Karpas-422 (cell line): ENCODE measurements around the gene NUCKS1. TPM values are rescaled to one million over a fixed set of nuclear protein-coding genes. Genes with fewer than 3 reads are reported as not detected.

ENCODE experiments used
- DNase-seq: peaks from one replicate; pipeline ENCODE4 v3.0.0-alpha.2; 2015
- H2AFZ ChIP-seq: fragments of 200-600 bp; sonication (generic); 2 replicates; pipeline ENCODE4 v1.6.1; 2014; ENCODE audit warnings: antibody characterized with exemption, low read length, mixed read lengths
- H3K27ac ChIP-seq: fragments of 200-600 bp; sonication (generic); 2 replicates; pipeline ENCODE4 v1.5.1; 2014; ENCODE audit warnings: mild to moderate bottlenecking, low read length, moderate library complexity
- H3K27me3 ChIP-seq: fragments of 200-600 bp; sonication (generic); 2 replicates; pipeline ENCODE4 v1.6.1; 2014; ENCODE audit warnings: low read length, mixed read lengths
- H3K36me3 ChIP-seq: fragments of 200-600 bp; sonication (generic); 2 replicates; pipeline ENCODE4 v1.6.1; 2014; ENCODE audit warnings: low read length, mixed read lengths; ENCODE audit not compliant: insufficient read depth
- H3K4me1 ChIP-seq: fragments of 200-600 bp; sonication (generic); 2 replicates; pipeline ENCODE4 v1.6.1; 2014; ENCODE audit warnings: mild to moderate bottlenecking, low read length, mixed read lengths
- H3K4me2 ChIP-seq: fragments of 200-600 bp; sonication (generic); 2 replicates; pipeline ENCODE4 v1.6.1; 2014; ENCODE audit warnings: low read length, low read depth, mild to moderate bottlenecking; ENCODE audit not compliant: poor library complexity, severe bottlenecking
- H3K4me3 ChIP-seq: fragments of 200-600 bp; sonication (generic); 2 replicates; pipeline ENCODE4 v1.5.1; 2014; ENCODE audit warnings: mild to moderate bottlenecking, antibody characterized with exemption, low read length, mixed read lengths
- H3K79me2 ChIP-seq: fragments of 200-600 bp; sonication (generic); 2 replicates; pipeline ENCODE4 v1.6.1; 2014; ENCODE audit warnings: mild to moderate bottlenecking, low read length, mixed read lengths
- H3K9ac ChIP-seq: fragments of 200-600 bp; sonication (generic); 2 replicates; pipeline ENCODE4 v1.6.0; 2014; ENCODE audit warnings: low read length
- H3K9me2 ChIP-seq: fragments of 200-600 bp; sonication (generic), shearing (Covaris generic); replicated peaks from 2 replicates; pipeline ENCODE4 v1.6.0; 2014; ENCODE audit warnings: mild to moderate bottlenecking, low read length, moderate library complexity; ENCODE audit not compliant: insufficient read depth
- H3K9me3 ChIP-seq: fragments of 300-700, 200-600 bp; sonication (generic); 2 replicates; pipeline ENCODE4 v1.6.1; 2014; ENCODE audit warnings: low read length, mixed read lengths
- H4K20me1 ChIP-seq: fragments of 200-600 bp; sonication (generic); 2 replicates; pipeline ENCODE4 v1.6.1; 2014; ENCODE audit warnings: mild to moderate bottlenecking, antibody characterized with exemption, low read length, low read depth; ENCODE audit not compliant: insufficient read depth
- total RNA-seq: library from RNA; depleted of rRNA; stranded (reverse); fragments of >200 nt; shearing (Covaris generic); gene quantifications from 2 replicates; pipeline ENCODE4 v1.2.3, GENCODE V29; 2014; ENCODE audit warnings: low replicate concordance

NUCKS1 gene
- total RNA-seq, 1 experiment from 2014 or later: 56.9 TPM

DNA sequence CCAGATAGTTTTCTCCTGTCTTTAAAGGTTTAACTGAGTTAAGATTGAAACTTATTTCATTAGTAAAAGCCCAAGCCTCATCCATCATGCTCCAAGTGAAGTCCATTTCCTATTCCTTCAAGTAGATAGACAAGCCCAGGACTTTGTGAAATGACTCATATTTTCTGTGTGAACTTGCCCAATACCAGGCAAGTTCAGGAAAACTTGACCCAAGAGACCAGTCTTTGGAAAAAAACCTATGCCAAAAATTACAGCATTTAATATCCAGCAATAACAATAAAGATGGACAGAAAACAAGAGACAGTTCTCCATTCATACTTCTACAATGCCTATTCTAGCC lies 25.7 kb upstream of the NUCKS1 start:
- Histone ChIP-seq H3K4me1 (peaks cover 12% of the 10 kb centered on the region), H2AFZ (peak overlapping the region; percentile 95; the same call in 1 of the 2 replicates), H3K4me2 (peak overlapping the region; percentile 88), H3K27me3 (no peaks in the 10 kb centered on the region), H3K79me2 (no peaks in the 10 kb centered on the region), H3K9me3 (no peaks in the 10 kb centered on the region), H3K9ac (no peak overlapping the region), H4K20me1 (no peaks in the 10 kb centered on the region), H3K4me3 (peak overlapping the region; percentile 81; the same call in 1 of the 2 replicates), H3K9me2 (no peaks in the 10 kb centered on the region), H3K36me3 (no peaks in the 10 kb centered on the region), H3K27ac (no peak overlapping the region)
- DNase-seq: no peak

DNA sequence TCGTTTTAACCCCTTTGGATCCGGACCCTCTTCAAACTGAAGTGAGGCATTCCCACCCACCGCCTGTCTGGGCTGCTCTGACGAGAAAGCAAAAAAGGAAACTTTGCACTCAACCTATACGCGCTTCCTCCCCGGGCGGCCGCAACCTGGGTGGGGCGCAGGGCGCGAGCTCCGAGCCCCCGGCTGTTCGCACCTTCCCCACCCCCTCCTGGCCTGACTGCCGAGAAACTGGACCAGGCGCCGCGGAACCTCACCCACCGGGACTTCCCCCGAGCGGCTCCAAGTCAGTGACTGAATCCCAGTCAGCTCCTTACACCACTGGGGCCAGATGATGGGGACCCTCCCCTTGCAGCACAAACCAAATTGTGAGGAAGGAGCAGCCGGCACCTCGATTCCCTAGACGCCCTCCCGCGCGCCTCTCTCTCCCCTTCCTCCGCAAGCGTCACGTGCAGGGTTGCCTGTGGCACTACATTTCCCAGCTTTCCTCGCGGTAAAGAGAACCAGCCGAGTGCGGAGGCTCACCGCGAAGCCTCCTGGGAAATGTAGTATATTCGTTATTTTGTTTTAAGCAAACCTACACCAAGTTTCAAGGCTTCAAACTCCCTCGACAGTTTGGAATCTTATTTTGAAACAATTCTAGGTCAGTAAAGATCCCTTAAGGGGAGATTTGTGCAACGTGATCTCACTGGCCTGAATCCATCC lies 25.2 kb upstream of the NUCKS1 start, which contains the start of gene RAB29:
RAB29 (minus strand) TSS at position 468 of the 702 bp plus-strand sequence. CDS start 526 bp downstream, outside the sequence.
- Histone ChIP-seq H3K4me3 (peak within 1 kb of the TSS; percentile 81), H3K9me2 (no peaks in the 10 kb centered on the region), H3K36me3 (no peaks in the 10 kb centered on the region), H3K9me3 (no peaks in the 10 kb centered on the region), H4K20me1 (no peaks in the 10 kb centered on the region), H3K27ac (no peak within 1 kb of the TSS), H2AFZ (peak within 1 kb of the TSS; percentile 95), H3K4me2 (peak within 1 kb of the TSS; percentile 88), H3K4me1 (peaks cover 12% of the 10 kb centered on the region), H3K9ac (peak within 1 kb of the TSS; percentile 74), H3K27me3 (no peaks in the 10 kb centered on the region), H3K79me2 (no peaks in the 10 kb centered on the region)
- DNase-seq: peak; percentile 92

DNA sequence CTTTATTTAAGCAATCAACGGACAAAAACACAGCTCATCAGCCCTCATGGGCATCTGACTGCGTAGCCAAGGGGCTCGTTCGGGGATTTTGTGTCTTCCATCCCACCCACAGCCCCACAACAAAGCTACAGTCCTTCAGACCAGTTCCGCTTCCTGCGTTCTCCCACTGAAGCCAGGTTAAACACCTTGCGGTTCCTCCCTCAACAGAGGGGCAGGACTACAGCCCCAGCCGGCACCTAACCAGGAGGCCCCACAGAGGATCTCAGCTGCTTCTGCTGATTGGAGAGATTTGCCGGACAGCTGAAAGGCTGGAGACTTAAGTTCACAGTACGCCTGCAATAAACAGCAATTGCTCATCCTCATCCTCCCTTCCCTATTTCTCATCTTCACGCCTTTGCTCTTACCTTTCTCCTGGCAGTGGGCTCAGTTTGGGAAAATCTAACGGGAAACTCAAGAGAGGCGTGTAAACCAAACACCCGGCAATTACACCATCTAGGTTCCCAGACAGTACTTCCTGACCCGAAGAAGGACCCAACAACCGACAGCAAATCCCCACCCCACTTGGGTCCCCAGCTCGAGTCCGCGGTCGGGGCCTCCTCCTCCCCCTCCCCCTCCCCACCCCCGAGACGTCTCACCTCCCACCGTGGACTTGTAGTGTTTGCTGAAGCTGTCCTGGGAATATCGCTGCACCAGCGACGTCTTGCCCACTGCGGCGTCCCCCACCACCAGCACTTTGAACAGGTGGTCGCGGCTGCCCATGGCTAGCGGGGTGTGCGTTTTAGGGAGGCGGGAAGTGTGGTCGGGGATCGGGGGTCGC lies 24.4 kb upstream of the NUCKS1 start:
- Histone ChIP-seq H3K9ac (peak overlapping the region; percentile 74), H3K9me3 (no peaks in the 10 kb centered on the region), H3K4me3 (peak overlapping the region; percentile 81), H4K20me1 (no peaks in the 10 kb centered on the region), H3K4me1 (peaks cover 12% of the 10 kb centered on the region), H2AFZ (peak overlapping the region; percentile 95), H3K27ac (no peak overlapping the region), H3K9me2 (no peaks in the 10 kb centered on the region), H3K79me2 (no peaks in the 10 kb centered on the region), H3K36me3 (no peaks in the 10 kb centered on the region), H3K27me3 (no peaks in the 10 kb centered on the region), H3K4me2 (peak overlapping the region; percentile 88)
- DNase-seq: no peak

DNA sequence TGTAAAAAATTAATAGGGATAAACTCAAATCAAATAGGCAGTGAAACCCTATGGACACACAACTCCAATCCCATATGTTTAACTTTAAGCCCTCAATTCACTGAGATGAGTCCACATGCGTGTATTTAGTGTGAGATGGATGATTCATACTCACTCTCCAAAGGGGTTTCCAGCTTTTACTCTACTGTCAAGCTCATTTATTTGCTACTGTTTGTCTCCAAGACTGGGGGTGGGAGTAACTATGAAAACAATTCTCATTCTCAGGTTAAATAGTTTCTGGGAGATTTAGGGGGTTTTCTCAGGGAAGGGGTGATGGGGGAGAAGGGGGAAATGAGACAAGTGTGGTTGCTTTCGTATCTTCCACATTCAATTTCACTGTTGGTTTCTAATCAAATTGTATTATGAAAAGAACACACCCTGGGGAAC lies 22.6 kb upstream of the NUCKS1 start:
- Histone ChIP-seq H3K27ac (no peak overlapping the region), H3K79me2 (no peaks in the 10 kb centered on the region), H3K27me3 (no peaks in the 10 kb centered on the region), H3K9ac (no peak overlapping the region), H3K4me2 (no peak overlapping the region), H3K36me3 (no peaks in the 10 kb centered on the region), H3K4me1 (peaks cover 12% of the 10 kb centered on the region), H4K20me1 (no peaks in the 10 kb centered on the region), H3K9me3 (no peaks in the 10 kb centered on the region), H3K9me2 (no peaks in the 10 kb centered on the region), H3K4me3 (no peak overlapping the region), H2AFZ (no peak overlapping the region)
- no peak for DNase-seq

DNA sequence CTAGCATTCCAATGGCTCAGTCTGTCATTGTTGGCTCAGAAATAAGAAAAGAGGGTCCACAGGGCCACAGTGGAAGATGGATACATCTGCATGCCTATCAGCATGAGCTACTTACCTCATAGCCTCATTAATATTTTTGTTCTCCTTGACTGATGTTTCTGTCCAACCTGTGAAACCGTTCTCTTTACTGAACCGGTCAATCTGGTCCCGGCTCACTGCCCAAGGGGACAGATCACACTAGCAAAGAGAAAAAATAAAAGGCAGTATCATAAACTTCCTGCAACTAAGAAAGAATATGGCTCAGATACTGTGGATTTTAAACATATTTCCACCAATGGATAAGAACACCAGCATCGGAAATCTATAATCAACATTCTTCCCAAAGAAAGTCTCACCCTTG lies 20.6 kb upstream of the NUCKS1 start:
- H3K36me3 ChIP-seq: no peaks in the 10 kb centered on the region
- DNase-seq: no peak
- H3K9me2 ChIP-seq: no peaks in the 10 kb centered on the region
- H3K4me2 ChIP-seq: no peak overlapping the region
- H3K79me2 ChIP-seq: no peaks in the 10 kb centered on the region
- H3K9ac ChIP-seq: no peak overlapping the region
- no peak overlapping the region for H2AFZ ChIP-seq
- H4K20me1 ChIP-seq: no peaks in the 10 kb centered on the region
- H3K27me3 ChIP-seq: no peaks in the 10 kb centered on the region
- no peaks in the 10 kb centered on the region for H3K9me3 ChIP-seq
- peaks cover 11% of the 10 kb centered on the region for H3K4me1 ChIP-seq
- no peak overlapping the region for H3K4me3 ChIP-seq
- H3K27ac ChIP-seq: no peak overlapping the region

DNA sequence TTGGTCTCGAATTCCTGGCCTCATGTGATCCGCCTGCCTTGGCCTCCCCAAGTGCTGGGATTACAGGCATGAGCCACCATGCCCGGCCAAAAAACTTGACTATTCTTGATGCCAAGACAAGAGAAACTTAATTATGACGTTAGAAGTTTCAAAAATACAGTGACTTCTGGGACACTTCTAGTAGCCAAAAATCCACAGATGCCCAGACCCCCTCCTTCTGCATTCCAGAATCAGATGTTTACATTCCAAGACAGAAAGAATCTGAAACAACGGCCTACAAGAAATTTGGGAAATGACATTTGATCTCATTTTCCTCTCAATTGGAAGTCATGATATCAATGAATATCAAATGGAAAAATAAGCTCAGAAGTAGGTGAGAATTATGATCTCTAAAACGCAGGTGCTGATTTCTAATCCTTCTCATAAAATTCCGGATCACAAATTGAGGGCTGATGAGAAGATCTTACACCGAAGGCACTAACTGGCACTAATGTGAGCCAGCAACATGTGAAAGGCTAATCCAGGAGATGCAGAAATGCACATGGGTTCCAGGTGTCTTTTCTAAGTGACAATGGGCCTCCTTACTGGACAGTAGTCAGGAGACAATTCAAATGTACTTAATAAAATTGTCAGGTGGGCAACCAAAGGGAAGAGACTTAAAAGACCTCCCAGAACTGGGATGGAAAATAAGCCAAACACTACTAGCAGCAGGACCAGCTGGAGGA lies 19.8 kb upstream of the NUCKS1 start:
- Histone ChIP-seq H3K4me2 (no peak overlapping the region), H2AFZ (no peak overlapping the region), H3K9ac (no peak overlapping the region), H3K4me3 (no peak overlapping the region), H3K27ac (no peak overlapping the region), H3K79me2 (no peaks in the 10 kb centered on the region), H3K27me3 (no peaks in the 10 kb centered on the region), H3K9me3 (no peaks in the 10 kb centered on the region), H3K4me1 (peaks cover 5% of the 10 kb centered on the region), H3K36me3 (no peaks in the 10 kb centered on the region), H4K20me1 (no peaks in the 10 kb centered on the region), H3K9me2 (no peaks in the 10 kb centered on the region)
- no peak for DNase-seq

DNA sequence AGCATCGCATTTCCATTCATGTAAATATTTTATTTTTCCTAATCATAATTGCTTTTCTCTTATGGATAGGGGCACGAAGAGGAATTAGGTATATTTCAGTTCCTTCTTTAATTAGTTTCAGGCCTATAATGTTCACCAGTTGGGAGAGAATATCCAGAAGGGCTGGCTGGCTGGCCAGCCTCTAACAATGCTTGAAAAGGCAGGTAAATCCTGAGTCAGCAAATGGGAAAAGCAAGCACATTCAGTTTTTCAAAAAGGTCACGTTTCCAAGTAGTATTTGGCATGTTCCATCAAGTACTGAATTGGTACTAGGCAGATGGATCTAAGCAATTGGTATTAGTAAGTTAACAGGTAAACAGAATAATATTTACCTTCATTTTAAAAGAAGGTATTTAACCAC lies 17.3 kb upstream of the NUCKS1 start:
- Histone ChIP-seq H3K4me2 (no peak overlapping the region), H3K79me2 (no peaks in the 10 kb centered on the region), H3K27me3 (no peaks in the 10 kb centered on the region), H3K27ac (no peak overlapping the region), H2AFZ (no peak overlapping the region), H3K9ac (no peak overlapping the region), H3K9me2 (no peaks in the 10 kb centered on the region), H3K4me1 (no peaks in the 10 kb centered on the region), H3K9me3 (no peaks in the 10 kb centered on the region), H4K20me1 (no peaks in the 10 kb centered on the region), H3K36me3 (no peaks in the 10 kb centered on the region), H3K4me3 (no peak overlapping the region)
- DNase-seq: no peak

DNA sequence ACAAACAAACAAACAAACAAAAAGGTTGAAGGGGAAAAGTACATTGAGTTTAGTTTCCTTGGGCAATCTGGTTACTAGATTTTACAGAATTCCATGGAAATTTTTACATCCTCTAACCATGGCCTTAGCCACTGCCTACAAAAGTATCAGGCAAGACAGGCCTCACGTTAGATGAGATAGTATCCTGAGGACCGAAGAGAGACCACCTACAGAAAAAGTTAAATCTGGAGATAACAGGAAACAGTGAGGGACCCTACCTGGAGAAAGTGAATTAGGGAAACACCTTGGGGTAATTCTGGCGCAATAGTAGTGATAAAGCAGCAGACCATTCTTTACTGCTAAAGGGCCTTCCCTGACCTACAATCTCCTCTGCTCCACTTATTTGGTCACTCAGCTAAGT lies 16.6 kb upstream of the NUCKS1 start:
- Histone ChIP-seq H3K4me1 (no peaks in the 10 kb centered on the region), H3K9me2 (no peaks in the 10 kb centered on the region), H3K9ac (no peak overlapping the region), H3K4me2 (no peak overlapping the region), H3K4me3 (no peak overlapping the region), H3K36me3 (no peaks in the 10 kb centered on the region), H4K20me1 (no peaks in the 10 kb centered on the region), H3K79me2 (no peaks in the 10 kb centered on the region), H2AFZ (no peak overlapping the region), H3K27me3 (no peaks in the 10 kb centered on the region), H3K9me3 (no peaks in the 10 kb centered on the region), H3K27ac (no peak overlapping the region)
- no peak for DNase-seq
